Measurements from ENCODE around the gene GFRA1.

- TF ChIP-seq CTCF (IDR thresholded peaks at IDR 0.05): no peak
- TF ChIP-seq POLR2A (IDR thresholded peaks at IDR 0.05): no peak
- TF ChIP-seq POLR2AphosphoS5 (IDR thresholded peaks at IDR 0.05): no peak
- no peak for TF ChIP-seq EP300 (IDR thresholded peaks at IDR 0.05)
These were observed 180.0 kb downstream of the GFRA1 start for GRCh38 chr10:116093031-116093430.
